Kidney epithelial cell (primary cell): ENCODE data around the gene RAF1. TPM values are rescaled to one million over a fixed set of nuclear protein-coding genes. Genes with fewer than 3 reads are reported as not detected.
"Not testable (repeated sequence)": the region's sequence is repeated elsewhere in the genome, so short reads cannot be mapped to it uniquely, and the experiment has no call there.

ENCODE experiments used
- DNase-seq: peaks from one replicate; pipeline ENCODE4 v3.0.0-alpha.2; 2010; ENCODE audit warnings: low read depth
- H3K27me3 ChIP-seq: 2 replicates; pipeline ENCODE4 v1.6.0; 2011; ENCODE audit warnings: low read length; ENCODE audit not compliant: control insufficient read depth, insufficient read depth
- H3K36me3 ChIP-seq: 2 replicates; pipeline ENCODE4 v1.5.1; 2011; ENCODE audit warnings: low read length; ENCODE audit not compliant: control insufficient read depth, insufficient read depth
- H3K4me3 ChIP-seq: 2 replicates; pipeline ENCODE4 v1.5.1; 2011; ENCODE audit warnings: low read depth, mild to moderate bottlenecking, control low read depth, low read length
- total RNA-seq: library from RNA; depleted of rRNA; stranded (reverse); fragments of >200 nt; gene quantifications from 2 replicates; pipeline ENCODE4 v1.2.3, GENCODE V29; 2015
- TF ChIP-seq, protein P1 (sequence below): IDR thresholded peaks from 2 replicates; pipeline ENCODE4 v1.5.1; 2011; ENCODE audit warnings: mild to moderate bottlenecking, moderate library complexity, low read length, control low read depth, inconsistent platforms; ENCODE audit not compliant: insufficient read depth, poor library complexity, severe bottlenecking

RAF1 gene
- total RNA-seq, 1 donor from 2014 or later, result 56.9 TPM

DNA sequence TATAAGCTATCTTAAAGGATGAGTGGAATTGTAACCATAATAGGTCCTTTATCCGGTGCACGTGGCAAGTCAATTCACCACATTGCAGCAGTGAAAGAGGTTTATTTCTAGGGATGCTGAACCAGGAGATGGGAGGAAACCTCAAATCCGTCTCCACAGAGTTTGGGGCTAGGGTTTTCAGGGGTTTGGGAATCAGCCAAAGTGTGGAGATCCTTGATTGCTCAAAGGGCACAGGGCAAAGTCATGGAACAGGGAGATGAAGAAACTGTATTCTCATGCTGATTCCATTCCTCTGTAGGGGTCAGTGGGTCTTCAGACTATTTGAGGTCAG lies 7.2 kb upstream of the RAF1 start:
- Histone ChIP-seq H3K4me3 (no peak overlapping the region), H3K36me3 (no peaks in the 10 kb centered on the region), H3K27me3 (no peaks in the 10 kb centered on the region)
- TF ChIP-seq, protein P1, sequence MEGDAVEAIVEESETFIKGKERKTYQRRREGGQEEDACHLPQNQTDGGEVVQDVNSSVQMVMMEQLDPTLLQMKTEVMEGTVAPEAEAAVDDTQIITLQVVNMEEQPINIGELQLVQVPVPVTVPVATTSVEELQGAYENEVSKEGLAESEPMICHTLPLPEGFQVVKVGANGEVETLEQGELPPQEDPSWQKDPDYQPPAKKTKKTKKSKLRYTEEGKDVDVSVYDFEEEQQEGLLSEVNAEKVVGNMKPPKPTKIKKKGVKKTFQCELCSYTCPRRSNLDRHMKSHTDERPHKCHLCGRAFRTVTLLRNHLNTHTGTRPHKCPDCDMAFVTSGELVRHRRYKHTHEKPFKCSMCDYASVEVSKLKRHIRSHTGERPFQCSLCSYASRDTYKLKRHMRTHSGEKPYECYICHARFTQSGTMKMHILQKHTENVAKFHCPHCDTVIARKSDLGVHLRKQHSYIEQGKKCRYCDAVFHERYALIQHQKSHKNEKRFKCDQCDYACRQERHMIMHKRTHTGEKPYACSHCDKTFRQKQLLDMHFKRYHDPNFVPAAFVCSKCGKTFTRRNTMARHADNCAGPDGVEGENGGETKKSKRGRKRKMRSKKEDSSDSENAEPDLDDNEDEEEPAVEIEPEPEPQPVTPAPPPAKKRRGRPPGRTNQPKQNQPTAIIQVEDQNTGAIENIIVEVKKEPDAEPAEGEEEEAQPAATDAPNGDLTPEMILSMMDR, result no peak
- DNase-seq, result no peak

DNA sequence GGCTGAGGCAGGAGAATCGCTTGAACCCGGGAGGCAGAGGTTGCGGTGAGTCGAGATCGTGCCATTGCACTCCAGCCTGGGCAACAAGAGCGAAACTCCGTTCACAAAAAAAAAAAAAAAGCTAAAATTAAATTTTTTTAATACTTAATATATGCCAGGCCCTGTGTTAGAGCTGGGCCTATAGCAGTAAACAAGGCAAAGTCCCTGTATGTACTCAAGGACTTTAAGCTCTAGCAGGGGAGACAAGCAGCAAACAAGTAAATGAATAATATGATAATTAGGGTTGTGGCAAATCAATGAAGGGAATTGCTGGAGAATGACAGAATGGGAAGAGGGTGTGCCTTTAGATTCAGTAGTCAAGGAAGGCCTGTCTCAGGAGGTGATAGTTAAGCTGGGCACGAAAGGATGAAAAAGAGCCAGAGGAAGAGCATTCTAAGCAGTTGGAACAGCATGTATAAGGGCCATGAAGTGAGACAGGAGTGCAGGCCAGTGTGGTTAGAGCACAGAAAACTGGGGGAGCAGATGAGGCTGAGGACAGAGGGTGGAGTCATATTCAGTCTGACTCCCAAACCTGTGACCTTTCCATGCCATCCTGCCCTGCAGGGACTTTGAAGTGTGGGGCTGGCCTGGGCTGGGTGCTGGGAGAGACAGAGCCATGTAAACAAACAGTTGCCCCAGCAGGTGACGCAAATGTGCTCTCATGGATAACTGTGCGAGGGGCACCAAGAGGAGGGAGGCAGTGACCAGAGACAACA lies 6.6 kb upstream of the RAF1 start:
- TF ChIP-seq, protein P1, result no peak
- H3K27me3 ChIP-seq, result no peaks in the 10 kb centered on the region

DNA sequence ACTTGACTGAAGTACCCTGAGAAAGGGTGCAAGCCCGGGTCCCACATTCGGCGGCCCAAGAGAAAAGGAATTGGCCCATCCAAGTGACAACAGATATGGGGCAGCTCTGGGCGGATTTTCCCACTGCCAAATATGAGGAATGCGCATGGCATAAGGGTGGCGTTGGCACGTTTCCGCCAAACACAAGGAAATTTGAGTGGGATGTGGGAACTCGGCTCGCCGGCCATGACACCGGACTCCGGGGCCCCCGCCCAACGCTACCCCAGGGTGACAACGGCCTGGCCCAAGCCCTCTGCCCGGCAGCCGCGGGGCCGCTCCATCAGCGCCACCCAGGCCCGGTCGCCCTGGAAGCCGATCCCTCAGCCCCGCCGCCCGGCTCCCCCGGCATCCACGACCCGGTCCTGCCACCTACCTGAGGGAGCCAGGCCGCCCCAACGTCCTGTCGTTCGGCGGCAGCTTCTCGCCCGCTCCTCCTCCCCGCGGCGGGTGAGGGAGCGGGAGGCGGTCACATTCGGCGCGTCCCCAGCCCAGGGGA lies 449 bp downstream of the RAF1 start:
- Histone ChIP-seq H3K4me3 (peak overlapping the region; percentile 75), H3K36me3 (no peaks in the 10 kb centered on the region), H3K27me3 (no peaks in the 10 kb centered on the region)
- TF ChIP-seq, protein P1, result no peak
- no peak for DNase-seq

More for the DNA sequence above, 6.6 kb upstream of the RAF1 start:
- Histone ChIP-seq H3K4me3 (no peak overlapping the region), H3K36me3 (no peaks in the 10 kb centered on the region)
- DNase-seq, result no peak

DNA sequence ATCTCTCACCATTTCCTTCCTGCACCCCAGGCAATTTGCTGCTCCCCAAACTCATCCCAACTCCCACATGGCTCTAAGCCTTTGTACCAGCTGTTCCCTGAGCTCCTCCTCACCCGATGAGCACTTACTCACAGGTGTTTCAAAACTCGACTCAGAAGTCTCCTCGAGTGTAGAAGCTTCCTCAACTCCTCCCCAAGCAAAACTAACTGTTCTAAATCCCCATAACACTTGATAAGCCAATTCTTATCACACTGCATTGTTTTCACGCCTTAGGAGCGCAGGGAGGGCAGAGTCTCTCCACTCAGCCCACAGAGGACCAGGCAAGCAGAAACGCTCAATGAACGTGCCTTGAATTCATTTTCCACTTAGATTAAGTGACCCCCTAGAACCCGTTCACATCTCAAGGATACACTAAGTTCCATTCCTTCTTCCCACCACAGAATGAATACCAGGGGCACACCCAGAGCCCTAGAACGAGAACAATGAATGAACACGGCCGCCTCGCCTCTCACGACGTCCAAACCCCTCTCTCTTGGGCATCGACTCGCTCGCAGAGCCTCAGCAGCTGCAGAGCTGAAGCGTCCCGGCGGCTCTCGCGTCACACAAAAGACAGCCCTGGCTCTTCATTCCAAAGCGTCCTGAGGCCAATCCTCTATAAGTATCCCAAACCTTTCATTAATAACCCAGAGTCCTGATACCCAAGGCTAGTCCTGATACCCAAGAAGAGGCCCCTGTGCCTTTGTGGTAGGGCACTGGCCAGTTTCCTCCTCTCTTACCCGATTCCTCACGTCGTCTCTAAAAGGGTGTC lies 1.1 kb downstream of the RAF1 start:
- Histone ChIP-seq H3K4me3 (peak overlapping the region; percentile 75), H3K36me3 (no peaks in the 10 kb centered on the region), H3K27me3 (no peaks in the 10 kb centered on the region)
- no peak for DNase-seq
- TF ChIP-seq, protein P1, result no peak

DNA sequence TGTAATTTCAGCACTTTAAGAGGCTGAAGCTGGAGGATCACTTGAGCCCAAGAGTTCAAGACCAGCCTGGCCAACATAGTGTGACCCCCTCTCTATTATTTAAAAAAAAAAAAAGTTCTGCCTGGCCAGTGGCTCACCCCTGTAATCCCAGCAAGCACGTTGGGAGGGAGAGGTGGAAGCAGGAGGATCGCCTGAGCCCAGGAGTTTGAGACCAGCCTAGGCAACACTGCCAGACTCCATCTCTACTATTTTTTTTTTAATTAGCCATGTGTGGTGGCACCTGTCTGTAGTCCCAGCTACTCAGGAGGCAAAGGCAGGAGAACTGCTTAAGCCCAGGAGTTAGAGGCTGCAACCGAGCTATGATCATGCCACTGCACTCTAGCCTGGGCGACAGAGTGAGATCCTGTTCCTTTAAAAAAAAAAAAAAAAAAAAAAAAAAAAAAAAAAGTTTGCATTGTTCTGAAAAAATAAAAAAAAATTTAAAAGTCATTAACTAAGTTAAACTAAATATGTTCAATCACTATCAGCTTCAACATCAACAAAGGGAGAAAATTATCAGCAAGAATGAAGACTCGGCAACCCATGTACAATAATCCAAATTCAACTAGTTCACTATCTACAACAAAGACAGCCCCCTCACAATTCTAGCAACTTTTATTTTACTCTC lies 1.9 kb downstream of the RAF1 start:
- Histone ChIP-seq H3K27me3 (no peaks in the 10 kb centered on the region), H3K4me3 (peak overlapping the region; percentile 75), H3K36me3 (no peaks in the 10 kb centered on the region)
- no peak for DNase-seq
- TF ChIP-seq, protein P1, result no peak

DNA sequence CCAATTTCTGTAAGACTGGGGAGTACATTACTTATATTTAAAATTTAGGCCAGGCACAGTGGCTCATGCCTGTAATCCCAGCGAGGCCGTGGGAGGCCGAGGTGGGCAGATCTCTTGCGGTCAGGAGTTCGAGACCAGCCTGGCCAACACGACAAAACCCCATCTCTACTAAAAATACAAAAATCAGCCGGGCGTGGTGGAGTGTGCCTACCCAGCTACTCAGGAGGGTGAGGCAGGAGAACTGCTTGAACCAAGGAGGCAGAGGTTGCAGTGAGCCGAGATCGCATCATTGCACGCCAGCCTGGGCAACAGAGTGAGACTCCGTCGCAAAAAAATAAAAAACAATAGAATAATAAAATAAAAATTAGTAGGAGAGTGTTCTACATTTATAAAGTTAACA lies 2.5 kb downstream of the RAF1 start:
- H3K27me3 ChIP-seq, DNase-seq, H3K36me3 ChIP-seq, H3K4me3 ChIP-seq: not testable (repeated sequence)
